Upper lobe of right lung (tissue), 1 donor: ENCODE results near the gene FBXW8. TPM values are rescaled to one million over a fixed set of nuclear protein-coding genes. Genes with fewer than 3 reads are reported as not detected.

Experiments used
- ATAC-seq: fragments of 200-7000 bp; cut with Tn5 transposase; one replicate; pipeline ENCODE4 v1.9.1; 2020; ENCODE audit warnings: mild to moderate bottlenecking, moderate library complexity
- DNase-seq: peaks from one replicate; pipeline ENCODE4 v3.0.0-alpha.2; 2020
- H3K27ac ChIP-seq: fragments of 200-600 bp; one replicate; pipeline ENCODE4 v1.8.0; 2022
- H3K27me3 ChIP-seq: fragments of 200-600 bp; one replicate; pipeline ENCODE4 v1.8.0; 2022; ENCODE audit warnings: mild to moderate bottlenecking
- H3K36me3 ChIP-seq: fragments of 200-600 bp; one replicate; pipeline ENCODE4 v1.8.0; 2022
- H3K4me1 ChIP-seq: fragments of 200-600 bp; one replicate; pipeline ENCODE4 v1.8.0; 2022
- H3K4me3 ChIP-seq: fragments of 200-600 bp; one replicate; pipeline ENCODE4 v1.8.0; 2022; ENCODE audit warnings: mild to moderate bottlenecking
- H3K9me3 ChIP-seq: fragments of 200-600 bp; one replicate; pipeline ENCODE4 v1.8.0; 2022
- intact Hi-C: fragments of 100-400 bp; cut with DNase I; formaldehyde crosslinking; loops from one replicate; pipeline ENCODE4 v1.11.0; 2022
- long read RNA-seq: library from polyadenylated mRNA; unstranded; transcript quantifications from one replicate; pipeline ENCODE4 v2.0.0, GENCODE V29; 2021
- total RNA-seq: library from RNA; stranded (reverse); fragmentation: NEBNext Ultra II Directional; extraction: Animal tissue kit (Norgen Biotek cat#: 25700); gene quantifications from one replicate; pipeline ENCODE4 v1.2.1, GENCODE V29; 2021
- TF ChIP-seq, protein P1 (sequence below): fragments of 200-600 bp; IDR thresholded peaks from one replicate; pipeline ENCODE4 v1.8.0; 2022; ENCODE audit warnings: antibody characterized with exemption
- donor health status: DM: no; HTN: yes; CAD: no; lungs with severe emphysema.

Gene FBXW8
- 16.8 TPM for total RNA-seq
- long read RNA-seq, full-length matches to known transcripts, result 17 of 31 reads
- long read RNA-seq, partial matches to known transcripts, result 4 of 31 reads
- long read RNA-seq, other reads (novel, unspliced or antisense), result 10 of 31 reads

GRCh38 chr12:116910645-116911451 lies at the start of gene FBXW8:
TSS of gene FBXW8 (plus strand) at chr12:116910950. CDS start at chr12:116911038, 88 bp downstream.
- no peaks in the 10 kb centered on the region for H3K9me3 ChIP-seq
- DNase-seq (peak; percentile 90), ATAC-seq (peak; percentile 98)
- H3K4me1 ChIP-seq, result peaks cover 10% of the 10 kb centered on the region
- peak within 1 kb of the TSS; percentile 79 for H3K27ac ChIP-seq
- intact Hi-C loops, result no loop called here
- no peaks in the 10 kb centered on the region for H3K27me3 ChIP-seq
- TF ChIP-seq, protein P1, sequence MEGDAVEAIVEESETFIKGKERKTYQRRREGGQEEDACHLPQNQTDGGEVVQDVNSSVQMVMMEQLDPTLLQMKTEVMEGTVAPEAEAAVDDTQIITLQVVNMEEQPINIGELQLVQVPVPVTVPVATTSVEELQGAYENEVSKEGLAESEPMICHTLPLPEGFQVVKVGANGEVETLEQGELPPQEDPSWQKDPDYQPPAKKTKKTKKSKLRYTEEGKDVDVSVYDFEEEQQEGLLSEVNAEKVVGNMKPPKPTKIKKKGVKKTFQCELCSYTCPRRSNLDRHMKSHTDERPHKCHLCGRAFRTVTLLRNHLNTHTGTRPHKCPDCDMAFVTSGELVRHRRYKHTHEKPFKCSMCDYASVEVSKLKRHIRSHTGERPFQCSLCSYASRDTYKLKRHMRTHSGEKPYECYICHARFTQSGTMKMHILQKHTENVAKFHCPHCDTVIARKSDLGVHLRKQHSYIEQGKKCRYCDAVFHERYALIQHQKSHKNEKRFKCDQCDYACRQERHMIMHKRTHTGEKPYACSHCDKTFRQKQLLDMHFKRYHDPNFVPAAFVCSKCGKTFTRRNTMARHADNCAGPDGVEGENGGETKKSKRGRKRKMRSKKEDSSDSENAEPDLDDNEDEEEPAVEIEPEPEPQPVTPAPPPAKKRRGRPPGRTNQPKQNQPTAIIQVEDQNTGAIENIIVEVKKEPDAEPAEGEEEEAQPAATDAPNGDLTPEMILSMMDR, result no peak
- peaks cover 4% of the 10 kb centered on the region for H3K36me3 ChIP-seq
- H3K4me3 ChIP-seq, result peak within 1 kb of the TSS; percentile 75

DNA sequence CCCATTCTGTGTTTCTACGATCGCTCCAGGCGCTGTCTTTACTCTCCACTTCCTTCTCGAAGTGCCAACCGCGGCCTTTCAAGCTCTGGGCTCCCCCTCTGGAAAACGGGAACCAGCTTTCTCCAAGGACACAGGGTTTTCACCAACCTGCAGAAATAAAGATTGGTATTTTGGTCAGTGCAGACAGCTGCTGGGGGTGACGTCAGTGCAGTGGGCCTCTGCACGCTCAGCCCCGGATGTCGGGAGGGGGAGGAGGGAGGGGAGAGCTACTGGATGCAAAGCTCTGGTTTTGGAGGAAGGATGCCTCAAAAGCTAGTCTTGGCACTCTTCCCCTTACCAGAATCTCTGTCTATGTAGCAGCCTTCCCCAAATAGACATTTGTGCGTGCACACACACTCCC lies 49.4 kb upstream of the FBXW8 start:
- intact Hi-C loops, result no loop called here
- DNase-seq (no peak), ATAC-seq (no peak)
- peaks cover 22% of the 10 kb centered on the region for H3K27me3 ChIP-seq
- no peaks in the 10 kb centered on the region for H3K9me3 ChIP-seq
- no peak overlapping the region for H3K27ac ChIP-seq
- TF ChIP-seq, protein P1, result no peak
- H3K4me3 ChIP-seq, result no peak overlapping the region
- H3K4me1 ChIP-seq, result peaks cover 2% of the 10 kb centered on the region
- no peaks in the 10 kb centered on the region for H3K36me3 ChIP-seq

DNA sequence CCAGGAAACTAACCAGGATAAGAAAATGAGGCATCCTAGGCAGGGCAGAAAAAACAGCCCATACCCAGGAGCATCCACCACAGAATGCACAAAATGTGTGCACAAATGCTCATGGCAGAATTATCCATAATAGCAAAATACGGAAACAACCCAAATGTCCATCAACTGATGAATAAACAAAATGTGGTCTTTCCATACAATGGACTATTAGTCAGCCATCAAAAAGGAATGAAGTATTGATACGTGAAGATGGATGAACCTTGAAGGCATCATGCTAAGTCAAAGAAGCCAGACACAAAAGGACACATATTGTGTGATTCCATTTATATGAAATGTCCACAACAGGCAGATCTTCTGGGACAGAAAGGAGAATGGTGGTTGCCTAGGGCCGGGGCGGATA lies 48.6 kb upstream of the FBXW8 start:
- intact Hi-C loops, result no loop called here
- TF ChIP-seq, protein P1, result no peak
- Histone ChIP-seq H3K4me1 (peaks cover 2% of the 10 kb centered on the region), H3K4me3 (no peak overlapping the region), H3K36me3 (no peaks in the 10 kb centered on the region), H3K9me3 (no peaks in the 10 kb centered on the region), H3K27ac (no peak overlapping the region), H3K27me3 (peaks cover 15% of the 10 kb centered on the region)
- ATAC-seq, result no peak
- no peak for DNase-seq

- H3K27me3 ChIP-seq, result peaks cover 8% of the 10 kb centered on the region
- no peaks in the 10 kb centered on the region for H3K36me3 ChIP-seq
- H3K9me3 ChIP-seq, result no peaks in the 10 kb centered on the region
- ATAC-seq, result peak; percentile 81
- TF ChIP-seq, protein P1, result peak; percentile 41
- no peak for DNase-seq
- H3K4me3 ChIP-seq, result no peak overlapping the region
- intact Hi-C loops, result no loop called here
- peaks cover 2% of the 10 kb centered on the region for H3K4me1 ChIP-seq
- no peak overlapping the region for H3K27ac ChIP-seq
These were observed 47.4 kb upstream of the FBXW8 start for GRCh38 chr12:116863275-116863767.

DNA sequence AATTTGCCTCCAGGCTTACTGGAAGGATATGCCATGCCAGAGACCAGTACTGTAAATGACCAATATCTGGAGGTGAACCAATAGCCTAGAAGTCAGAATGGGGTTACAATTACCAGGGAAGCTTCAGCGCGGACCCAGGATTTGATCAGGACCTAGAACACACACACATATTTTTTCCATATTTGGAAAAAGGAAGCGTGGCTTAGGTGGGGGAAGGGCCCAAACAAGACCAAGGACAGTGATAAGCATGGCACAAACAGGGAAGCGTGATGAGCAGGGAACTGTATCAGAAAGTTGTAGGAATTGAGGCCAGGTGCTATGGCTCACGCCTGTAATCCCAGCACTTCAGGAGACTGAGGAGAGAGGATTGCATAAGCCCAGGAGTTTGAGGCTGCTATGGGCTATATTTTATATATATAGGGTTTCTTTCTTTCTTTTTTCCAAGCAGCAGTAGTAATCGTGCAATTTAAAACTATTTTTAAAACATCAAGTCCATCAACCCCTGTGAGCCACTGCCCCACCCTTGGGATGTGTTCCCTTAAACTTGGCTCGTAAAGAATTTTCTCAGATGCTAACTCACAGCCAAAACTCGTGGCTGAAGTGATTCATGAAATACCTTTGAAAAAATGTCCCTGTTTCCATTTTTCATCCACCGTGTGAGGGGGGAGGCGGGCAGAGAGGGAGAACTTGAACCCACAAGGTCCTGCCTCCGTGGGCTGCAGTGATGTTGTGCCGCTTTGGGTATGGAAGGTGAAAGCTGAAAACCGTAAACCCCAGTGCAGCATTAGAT lies 46.2 kb upstream of the FBXW8 start:
- no peak for DNase-seq
- Histone ChIP-seq H3K27ac (no peak overlapping the region), H3K36me3 (no peaks in the 10 kb centered on the region), H3K4me1 (peaks cover 2% of the 10 kb centered on the region), H3K27me3 (peaks cover 8% of the 10 kb centered on the region), H3K4me3 (no peak overlapping the region), H3K9me3 (no peaks in the 10 kb centered on the region)
- no peak for ATAC-seq
- intact Hi-C loops, result no loop called here
- TF ChIP-seq, protein P1, result no peak
